HEK293 (cell line): Measurements from ENCODE around the gene ABCA3.

ENCODE experiments used
- KLF9 ChIP-seq: fragments of 450-650 bp; formaldehyde crosslinking; IDR thresholded peaks from 2 replicates; pipeline ENCODE4 v1.5.1; 2016; ENCODE audit warnings: missing biosample characterization, missing genetic modification characterization, low read depth
- MZF1 ChIP-seq: fragments of 450-650 bp; formaldehyde crosslinking; IDR thresholded peaks from 2 replicates; pipeline ENCODE4 v1.5.1; 2017; ENCODE audit warnings: missing biosample characterization, missing genetic modification characterization, borderline replicate concordance
- SETDB1 ChIP-seq: IDR thresholded peaks from one replicate; pipeline ENCODE4 v1.6.1; 2017; ENCODE audit warnings: mild to moderate bottlenecking, low read length, moderate library complexity, mixed read lengths; ENCODE audit not compliant: insufficient read length
- SP3 ChIP-seq: fragments of 450-650 bp; formaldehyde crosslinking; IDR thresholded peaks from 2 replicates; pipeline ENCODE4 v1.5.1; 2016; ENCODE audit warnings: missing biosample characterization, missing genetic modification characterization
- TCF7L2 ChIP-seq: IDR thresholded peaks from 2 replicates; pipeline ENCODE4 v1.6.1; 2011; ENCODE audit warnings: low read depth, mild to moderate bottlenecking, inconsistent platforms, low read length, moderate library complexity, borderline replicate concordance
- ZBTB21 ChIP-seq: fragments of 450-650 bp; formaldehyde crosslinking; IDR thresholded peaks from 2 replicates; pipeline ENCODE4 v1.5.1; 2017; ENCODE audit warnings: missing biosample characterization, missing genetic modification characterization
- ZBTB6 ChIP-seq: fragments of 450-650 bp; formaldehyde crosslinking; IDR thresholded peaks from 2 replicates; pipeline ENCODE4 v1.5.1; 2017; ENCODE audit warnings: missing biosample characterization, missing genetic modification characterization
- ZBTB7A ChIP-seq: fragments of 450-650 bp; formaldehyde crosslinking; IDR thresholded peaks from 2 replicates; pipeline ENCODE4 v1.5.1; 2016; ENCODE audit warnings: low read depth, missing biosample characterization, missing genetic modification characterization
- ZFP3 ChIP-seq: fragments of 450-650 bp; formaldehyde crosslinking; IDR thresholded peaks from 2 replicates; pipeline ENCODE4 v1.5.1; 2016; ENCODE audit warnings: low read depth, missing biosample characterization, missing genetic modification characterization
- ZFP37 ChIP-seq: fragments of 450-650 bp; formaldehyde crosslinking; IDR thresholded peaks from 2 replicates; pipeline ENCODE4 v1.5.1; 2016; ENCODE audit warnings: missing biosample characterization, missing genetic modification characterization
- ZNF10 ChIP-seq: fragments of 450-650 bp; formaldehyde crosslinking; IDR thresholded peaks from 2 replicates; pipeline ENCODE4 v1.5.1; 2017; ENCODE audit warnings: missing biosample characterization, missing genetic modification characterization
- ZNF146 ChIP-seq: fragments of 450-650 bp; formaldehyde crosslinking; IDR thresholded peaks from 2 replicates; pipeline ENCODE4 v1.5.1; 2016; ENCODE audit warnings: missing biosample characterization, missing genetic modification characterization
- ZNF16 ChIP-seq: fragments of 450-650 bp; formaldehyde crosslinking; IDR thresholded peaks from 2 replicates; pipeline ENCODE4 v1.5.1; 2016; ENCODE audit warnings: low read depth, missing biosample characterization, missing genetic modification characterization
- ZNF19 ChIP-seq: fragments of 450-650 bp; formaldehyde crosslinking; IDR thresholded peaks from 2 replicates; pipeline ENCODE4; 2016; ENCODE audit warnings: missing biosample characterization, missing genetic modification characterization, low read depth
- ZNF274 ChIP-seq, 2 experiments: fragments of 200-500 bp in 1 of 2; fragments of 450-650 bp in 1 of 2; sonication (Bioruptor generic) in 1 of 2; formaldehyde crosslinking in 1 of 2; IDR thresholded peaks; 2 replicates each; pipeline versions ENCODE4 v1.5.1 to v1.6.1; 2014 to 2016; ENCODE audit warnings: borderline replicate concordance in 1 of 2, inconsistent platforms in 1 of 2, low read length in 1 of 2, missing biosample characterization in 1 of 2, missing genetic modification characterization in 1 of 2
- ZNF335 ChIP-seq: fragments of 450-650 bp; formaldehyde crosslinking; conservative IDR thresholded peaks from 2 replicates; pipeline ENCODE4 v1.5.1; 2016; ENCODE audit warnings: missing biosample characterization, missing genetic modification characterization
- ZNF341 ChIP-seq: fragments of 450-650 bp; formaldehyde crosslinking; IDR thresholded peaks from 2 replicates; pipeline ENCODE4; 2016; ENCODE audit warnings: low read depth, missing biosample characterization, missing genetic modification characterization
- ZNF394 ChIP-seq: fragments of 450-650 bp; formaldehyde crosslinking; IDR thresholded peaks from 2 replicates; pipeline ENCODE4 v1.5.1; 2016; ENCODE audit warnings: missing biosample characterization, missing genetic modification characterization, mild to moderate bottlenecking, moderate library complexity, borderline replicate concordance
- ZNF416 ChIP-seq: fragments of 450-650 bp; formaldehyde crosslinking; IDR thresholded peaks from 2 replicates; pipeline ENCODE4 v1.5.1; 2016; ENCODE audit warnings: missing biosample characterization, missing genetic modification characterization
- ZNF426 ChIP-seq: fragments of 450-650 bp; formaldehyde crosslinking; IDR thresholded peaks from 2 replicates; pipeline ENCODE4 v1.5.1; 2017; ENCODE audit warnings: missing biosample characterization, missing genetic modification characterization, mild to moderate bottlenecking, inconsistent platforms, moderate library complexity
- ZNF514 ChIP-seq: fragments of 450-650 bp; formaldehyde crosslinking; IDR thresholded peaks from 2 replicates; pipeline ENCODE4 v1.5.1; 2016; ENCODE audit warnings: missing biosample characterization, missing genetic modification characterization
- ZNF561 ChIP-seq: fragments of 450-650 bp; IDR thresholded peaks from 2 replicates; pipeline ENCODE4 v1.5.1; 2018; ENCODE audit warnings: missing biosample characterization, missing genetic modification characterization, borderline replicate concordance
- ZNF624 ChIP-seq: fragments of 450-650 bp; formaldehyde crosslinking; IDR thresholded peaks from 2 replicates; pipeline ENCODE4 v1.5.1; 2017; ENCODE audit warnings: missing biosample characterization, missing genetic modification characterization
- ZNF626 ChIP-seq: fragments of 450-650 bp; sonication (Bioruptor Pico); formaldehyde crosslinking; IDR thresholded peaks from 2 replicates; pipeline ENCODE4 v1.5.1; 2018; ENCODE audit warnings: missing biosample characterization, missing genetic modification characterization, inconsistent platforms
- ZNF677 ChIP-seq: fragments of 450-650 bp; IDR thresholded peaks from 2 replicates; pipeline ENCODE4 v1.5.0; 2018; ENCODE audit warnings: missing biosample characterization, mild to moderate bottlenecking, missing genetic modification characterization, moderate library complexity
- ZSCAN18 ChIP-seq: fragments of 450-650 bp; formaldehyde crosslinking; IDR thresholded peaks from 2 replicates; pipeline ENCODE4 v1.5.1; 2016; ENCODE audit warnings: missing biosample characterization, missing genetic modification characterization
- TF ChIP-seq, protein P1 (sequence below): fragments of 450-650 bp; formaldehyde crosslinking; IDR thresholded peaks from 2 replicates; pipeline ENCODE4 v1.5.1; 2016; ENCODE audit warnings: missing biosample characterization, missing genetic modification characterization, low read depth
- TF ChIP-seq, protein P2 (sequence below): IDR thresholded peaks from 2 replicates; pipeline ENCODE4 v1.6.1; 2011; ENCODE audit warnings: mild to moderate bottlenecking, low read depth, low read length, borderline replicate concordance
- TF ChIP-seq, protein P3 (sequence below): fragments of 450-650 bp; formaldehyde crosslinking; IDR thresholded peaks from 2 replicates; pipeline ENCODE4 v1.5.1; 2016; ENCODE audit warnings: missing biosample characterization, missing genetic modification characterization
- TF ChIP-seq, protein P4 (sequence below): fragments of 450-650 bp; formaldehyde crosslinking; IDR thresholded peaks from 2 replicates; pipeline ENCODE4 v1.5.1; 2017; ENCODE audit warnings: missing biosample characterization, missing genetic modification characterization

ABCA3 gene

GRCh38 chr16:2251296-2252111 lies 89.0 kb downstream of the ABCA3 start, which contains the start of gene ECI1 (continued):
- TF ChIP-seq ZNF416 (tag by site-specific recombination) (no peak), ZNF626 (tag by site-specific recombination) (no peak; the same call in 1 of the 2 replicates), ZNF341 (tag by site-specific recombination) (peak; percentile 99), ZNF146 (tag by site-specific recombination) (no peak), ZNF624 (no peak), ZNF10 (tag by site-specific recombination) (no peak), ZFP37 (tag by site-specific recombination) (peak; percentile 87; the same call in 1 of the 2 replicates), ZSCAN18 (tag by site-specific recombination) (no peak), ZNF335 (peak; percentile 77), ZNF274 (IDR thresholded peaks at IDR 0.05; ENCODE audit: low read length) (no peak), ZNF274 (tag by site-specific recombination; IDR thresholded peaks at IDR 0.05; ENCODE audit: borderline replicate concordance) (no peak), SP3 (peak; percentile 95), ZBTB7A (tag by site-specific recombination) (peak; percentile 88), ZNF561 (tag by site-specific recombination) (peak; percentile 99), ZNF394 (peak; percentile 59; the same call in 1 of the 2 replicates), ZNF677 (tag by site-specific recombination) (0 out of 2 replicates have a peak, but pooled peaks have one; percentile 52), ZNF19 (no peak), ZNF514 (tag by site-specific recombination) (no peak), ZNF426 (tag by site-specific recombination) (no peak), ZNF16 (tag by site-specific recombination) (no peak), ZBTB6 (tag by site-specific recombination) (no peak), ZBTB21 (no peak), SETDB1 (no peak), MZF1 (tag by site-specific recombination) (no peak), TCF7L2 (no peak), ZFP3 (tag by site-specific recombination) (no peak), KLF9 (peak; percentile 91)
- TF ChIP-seq, protein P1, sequence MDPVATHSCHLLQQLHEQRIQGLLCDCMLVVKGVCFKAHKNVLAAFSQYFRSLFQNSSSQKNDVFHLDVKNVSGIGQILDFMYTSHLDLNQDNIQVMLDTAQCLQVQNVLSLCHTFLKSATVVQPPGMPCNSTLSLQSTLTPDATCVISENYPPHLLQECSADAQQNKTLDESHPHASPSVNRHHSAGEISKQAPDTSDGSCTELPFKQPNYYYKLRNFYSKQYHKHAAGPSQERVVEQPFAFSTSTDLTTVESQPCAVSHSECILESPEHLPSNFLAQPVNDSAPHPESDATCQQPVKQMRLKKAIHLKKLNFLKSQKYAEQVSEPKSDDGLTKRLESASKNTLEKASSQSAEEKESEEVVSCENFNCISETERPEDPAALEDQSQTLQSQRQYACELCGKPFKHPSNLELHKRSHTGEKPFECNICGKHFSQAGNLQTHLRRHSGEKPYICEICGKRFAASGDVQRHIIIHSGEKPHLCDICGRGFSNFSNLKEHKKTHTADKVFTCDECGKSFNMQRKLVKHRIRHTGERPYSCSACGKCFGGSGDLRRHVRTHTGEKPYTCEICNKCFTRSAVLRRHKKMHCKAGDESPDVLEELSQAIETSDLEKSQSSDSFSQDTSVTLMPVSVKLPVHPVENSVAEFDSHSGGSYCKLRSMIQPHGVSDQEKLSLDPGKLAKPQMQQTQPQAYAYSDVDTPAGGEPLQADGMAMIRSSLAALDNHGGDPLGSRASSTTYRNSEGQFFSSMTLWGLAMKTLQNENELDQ, result no peak
- TF ChIP-seq, protein P2, sequence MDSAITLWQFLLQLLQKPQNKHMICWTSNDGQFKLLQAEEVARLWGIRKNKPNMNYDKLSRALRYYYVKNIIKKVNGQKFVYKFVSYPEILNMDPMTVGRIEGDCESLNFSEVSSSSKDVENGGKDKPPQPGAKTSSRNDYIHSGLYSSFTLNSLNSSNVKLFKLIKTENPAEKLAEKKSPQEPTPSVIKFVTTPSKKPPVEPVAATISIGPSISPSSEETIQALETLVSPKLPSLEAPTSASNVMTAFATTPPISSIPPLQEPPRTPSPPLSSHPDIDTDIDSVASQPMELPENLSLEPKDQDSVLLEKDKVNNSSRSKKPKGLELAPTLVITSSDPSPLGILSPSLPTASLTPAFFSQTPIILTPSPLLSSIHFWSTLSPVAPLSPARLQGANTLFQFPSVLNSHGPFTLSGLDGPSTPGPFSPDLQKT, result no peak; the same call in 1 of the 2 replicates
- TF ChIP-seq, protein P3, sequence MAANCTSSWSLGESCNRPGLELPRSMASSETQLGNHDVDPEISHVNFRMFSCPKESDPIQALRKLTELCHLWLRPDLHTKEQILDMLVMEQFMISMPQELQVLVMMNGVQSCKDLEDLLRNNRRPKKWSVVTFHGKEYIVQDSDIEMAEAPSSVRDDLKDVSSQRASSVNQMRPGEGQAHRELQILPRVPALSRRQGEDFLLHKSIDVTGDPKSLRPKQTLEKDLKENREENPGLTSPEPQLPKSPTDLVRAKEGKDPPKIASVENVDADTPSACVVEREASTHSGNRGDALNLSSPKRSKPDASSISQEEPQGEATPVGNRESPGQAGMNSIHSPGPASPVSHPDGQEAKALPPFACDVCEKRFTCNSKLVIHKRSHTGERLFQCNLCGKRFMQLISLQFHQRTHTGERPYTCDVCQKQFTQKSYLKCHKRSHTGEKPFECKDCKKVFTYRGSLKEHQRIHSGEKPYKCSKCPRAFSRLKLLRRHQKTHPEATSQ (tag by site-specific recombination), result no peak; the same call in 1 of the 2 replicates
- TF ChIP-seq, protein P4, sequence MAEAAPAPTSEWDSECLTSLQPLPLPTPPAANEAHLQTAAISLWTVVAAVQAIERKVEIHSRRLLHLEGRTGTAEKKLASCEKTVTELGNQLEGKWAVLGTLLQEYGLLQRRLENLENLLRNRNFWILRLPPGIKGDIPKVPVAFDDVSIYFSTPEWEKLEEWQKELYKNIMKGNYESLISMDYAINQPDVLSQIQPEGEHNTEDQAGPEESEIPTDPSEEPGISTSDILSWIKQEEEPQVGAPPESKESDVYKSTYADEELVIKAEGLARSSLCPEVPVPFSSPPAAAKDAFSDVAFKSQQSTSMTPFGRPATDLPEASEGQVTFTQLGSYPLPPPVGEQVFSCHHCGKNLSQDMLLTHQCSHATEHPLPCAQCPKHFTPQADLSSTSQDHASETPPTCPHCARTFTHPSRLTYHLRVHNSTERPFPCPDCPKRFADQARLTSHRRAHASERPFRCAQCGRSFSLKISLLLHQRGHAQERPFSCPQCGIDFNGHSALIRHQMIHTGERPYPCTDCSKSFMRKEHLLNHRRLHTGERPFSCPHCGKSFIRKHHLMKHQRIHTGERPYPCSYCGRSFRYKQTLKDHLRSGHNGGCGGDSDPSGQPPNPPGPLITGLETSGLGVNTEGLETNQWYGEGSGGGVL (tag by site-specific recombination), result peak; percentile 22; the same call in 1 of the 2 replicates
